Measurements from ENCODE around the gene SLC35F3.

The SLC35F3 gene

DNA sequence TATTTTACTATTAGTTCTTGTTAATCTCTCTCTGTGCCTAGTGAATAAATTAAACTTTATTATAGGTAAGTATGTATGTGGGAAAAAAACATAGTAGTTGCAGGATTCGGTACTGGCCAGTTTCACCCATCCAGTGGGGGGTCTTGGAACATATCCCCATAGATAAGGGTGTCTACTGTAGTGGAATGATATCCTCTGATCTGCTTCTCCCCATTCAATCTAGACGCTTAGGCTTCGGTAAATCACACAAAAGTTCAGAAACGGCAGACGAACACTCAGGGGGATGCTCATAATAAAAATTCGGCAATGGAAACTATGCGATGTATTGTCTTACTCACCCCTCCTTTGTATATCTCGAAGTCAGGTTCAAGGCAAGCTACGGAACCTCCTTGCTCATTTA lies 235.9 kb downstream of the SLC35F3 start:
- TF ChIP-seq, protein P1, sequence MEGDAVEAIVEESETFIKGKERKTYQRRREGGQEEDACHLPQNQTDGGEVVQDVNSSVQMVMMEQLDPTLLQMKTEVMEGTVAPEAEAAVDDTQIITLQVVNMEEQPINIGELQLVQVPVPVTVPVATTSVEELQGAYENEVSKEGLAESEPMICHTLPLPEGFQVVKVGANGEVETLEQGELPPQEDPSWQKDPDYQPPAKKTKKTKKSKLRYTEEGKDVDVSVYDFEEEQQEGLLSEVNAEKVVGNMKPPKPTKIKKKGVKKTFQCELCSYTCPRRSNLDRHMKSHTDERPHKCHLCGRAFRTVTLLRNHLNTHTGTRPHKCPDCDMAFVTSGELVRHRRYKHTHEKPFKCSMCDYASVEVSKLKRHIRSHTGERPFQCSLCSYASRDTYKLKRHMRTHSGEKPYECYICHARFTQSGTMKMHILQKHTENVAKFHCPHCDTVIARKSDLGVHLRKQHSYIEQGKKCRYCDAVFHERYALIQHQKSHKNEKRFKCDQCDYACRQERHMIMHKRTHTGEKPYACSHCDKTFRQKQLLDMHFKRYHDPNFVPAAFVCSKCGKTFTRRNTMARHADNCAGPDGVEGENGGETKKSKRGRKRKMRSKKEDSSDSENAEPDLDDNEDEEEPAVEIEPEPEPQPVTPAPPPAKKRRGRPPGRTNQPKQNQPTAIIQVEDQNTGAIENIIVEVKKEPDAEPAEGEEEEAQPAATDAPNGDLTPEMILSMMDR (IDR thresholded peaks at IDR 0.05; ENCODE audit: insufficient read depth, low read length, missing control alignments): no peak
- H3K4me3 ChIP-seq (ENCODE audit: low read depth, low read length): no peak overlapping the region
- DNase-seq (ENCODE audit: low read depth, low spot score): no peak
- ChIA-PET CTCF (no interaction called here), POLR2A (no interaction called here)

DNA sequence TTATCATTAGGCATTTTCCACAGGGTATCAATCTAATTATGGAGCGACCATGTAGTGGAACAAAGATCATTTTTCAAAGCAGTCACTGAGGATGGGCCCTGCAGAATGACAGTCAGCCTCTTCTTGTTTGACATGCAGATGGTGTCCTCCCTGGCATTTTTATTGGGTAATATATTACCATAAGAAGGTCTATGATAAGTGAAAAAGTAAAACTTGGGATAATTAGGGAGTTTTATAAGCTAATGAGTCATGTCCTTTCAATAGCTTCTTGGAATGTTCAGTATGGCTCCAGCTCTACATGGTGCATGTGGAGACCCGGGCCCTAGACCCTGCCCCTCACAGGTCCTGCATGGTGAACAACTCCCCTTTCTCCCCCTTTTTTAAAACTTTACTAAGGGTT lies 236.5 kb downstream of the SLC35F3 start:
- no peak for DNase-seq (ENCODE audit: low read depth, low spot score)
- ChIA-PET POLR2A (no interaction called here), CTCF (interaction anchor here (0.8 kb wide), 1 partner anchor 75 kb away, joined by 3 read pairs; no protein-coding TSS in a partner anchor)
- H3K4me3 ChIP-seq (ENCODE audit: low read depth, low read length): no peak overlapping the region
- TF ChIP-seq, protein P1 (IDR thresholded peaks at IDR 0.05; ENCODE audit: insufficient read depth, low read length, missing control alignments): no peak

DNA sequence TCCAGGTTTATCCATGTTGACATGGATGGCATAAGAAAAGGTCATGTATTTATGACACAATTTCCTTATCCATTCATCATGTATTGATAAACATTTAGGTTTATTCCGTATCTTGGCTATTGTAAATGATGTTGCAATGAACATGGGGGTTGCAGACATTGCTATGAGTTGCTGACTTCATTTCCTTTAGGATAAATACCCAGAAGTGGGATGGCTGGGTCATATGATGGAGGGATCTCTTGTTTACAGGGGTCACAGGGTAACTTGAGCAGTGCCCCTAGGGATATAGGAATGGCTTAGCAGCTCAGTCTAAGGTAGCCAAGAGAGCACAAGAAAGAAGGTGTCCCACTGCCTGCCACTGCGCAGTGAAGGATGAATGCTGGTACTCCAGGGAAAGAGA lies 239.2 kb downstream of the SLC35F3 start:
- no peak for DNase-seq (ENCODE audit: low read depth, low spot score)
- POLR2A ChIA-PET: no interaction called here
- H3K4me3 ChIP-seq (ENCODE audit: low read depth, low read length): no peak overlapping the region
- TF ChIP-seq, protein P1 (IDR thresholded peaks at IDR 0.05; ENCODE audit: insufficient read depth, low read length, missing control alignments): no peak
- CTCF ChIA-PET: no interaction called here

DNA sequence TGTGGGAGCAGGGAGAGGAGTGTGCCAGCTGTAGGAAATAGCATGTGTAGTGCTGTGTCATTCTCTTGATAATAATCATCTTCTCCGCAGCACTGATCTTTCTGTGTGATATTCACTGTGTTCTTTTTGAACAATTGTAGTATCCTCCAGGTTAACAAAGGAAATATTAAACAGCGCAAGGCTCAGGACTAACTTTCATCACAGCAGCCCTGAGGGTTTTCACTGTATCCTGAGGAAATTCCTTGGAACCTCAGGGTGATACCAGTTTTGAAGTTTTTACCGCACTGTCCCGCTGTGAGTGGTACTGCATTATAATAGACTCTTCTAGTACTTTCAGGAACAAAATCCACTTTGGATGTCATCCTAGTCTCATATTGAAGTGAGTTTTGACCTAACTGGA lies 240.4 kb downstream of the SLC35F3 start:
- ChIA-PET POLR2A (no interaction called here), CTCF (no interaction called here)
- no peak overlapping the region for H3K4me3 ChIP-seq (ENCODE audit: low read depth, low read length)
- DNase-seq (ENCODE audit: low read depth, low spot score): no peak
- TF ChIP-seq, protein P1 (IDR thresholded peaks at IDR 0.05; ENCODE audit: insufficient read depth, low read length, missing control alignments): no peak

DNA sequence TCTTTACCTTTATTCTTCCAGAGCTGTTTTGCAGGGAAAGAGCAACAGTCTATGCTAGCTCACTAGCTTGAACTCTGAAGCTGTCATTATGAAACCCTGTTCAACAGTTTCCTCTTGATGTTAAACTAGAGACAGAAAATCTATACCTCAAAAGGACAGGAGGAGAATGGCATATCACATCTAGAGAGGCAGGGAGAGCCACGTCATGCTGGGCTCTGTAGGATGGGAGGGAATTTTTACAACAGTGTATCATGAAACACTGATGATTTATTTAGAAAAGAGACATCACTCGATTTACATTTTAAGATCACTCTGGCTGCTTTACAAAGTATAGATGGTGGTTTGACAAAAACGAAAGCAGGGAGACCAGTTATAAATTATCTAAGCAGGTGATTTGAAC lies 243.9 kb downstream of the SLC35F3 start:
- TF ChIP-seq, protein P1 (IDR thresholded peaks at IDR 0.05; ENCODE audit: insufficient read depth, low read length, missing control alignments): no peak
- ChIA-PET POLR2A (no interaction called here), CTCF (no interaction called here)
- no peak overlapping the region for H3K4me3 ChIP-seq (ENCODE audit: low read depth, low read length)
- no peak for DNase-seq (ENCODE audit: low read depth, low spot score)

DNA sequence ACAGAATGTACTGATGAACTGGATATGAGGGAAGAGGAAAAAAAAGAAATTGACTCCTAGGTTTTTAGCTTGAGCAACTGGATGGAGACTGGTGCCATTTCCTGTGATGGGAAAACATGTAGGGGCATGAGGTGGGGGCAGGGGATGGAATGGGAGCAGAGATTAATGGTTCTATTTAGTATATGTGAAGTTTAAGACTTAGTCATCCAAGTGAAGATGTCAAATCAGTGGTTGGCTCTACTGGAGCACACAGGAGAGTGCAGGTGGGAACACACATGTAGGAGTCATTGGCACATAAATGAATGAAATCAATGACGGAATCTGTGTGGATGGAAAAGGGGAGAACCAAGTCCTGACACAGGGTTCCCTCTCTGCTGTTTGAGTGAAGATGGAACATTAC lies 244.3 kb downstream of the SLC35F3 start:
- CTCF ChIA-PET: no interaction called here
- TF ChIP-seq, protein P1 (IDR thresholded peaks at IDR 0.05; ENCODE audit: insufficient read depth, low read length, missing control alignments): no peak
- POLR2A ChIA-PET: no interaction called here
- DNase-seq (ENCODE audit: low read depth, low spot score): no peak
- H3K4me3 ChIP-seq (ENCODE audit: low read depth, low read length): no peak overlapping the region
